Naive thymus-derived CD4-positive, alpha-beta T cell (primary cell): ENCODE results near the gene SERINC5. TPM values are rescaled to one million over a fixed set of nuclear protein-coding genes. Genes with fewer than 3 reads are reported as not detected.
A peak's percentile ranks its signal among the peaks of the same experiment; 100 is the strongest.

Experiments
- ATAC-seq: fragments of 150-1000 bp; cut with Tn5 transposase; 2 replicates; pipeline ENCODE4 v1.10.0; 2021; ENCODE audit warnings: mild to moderate bottlenecking, moderate library complexity
- CTCF ChIA-PET: fragments of 350-600 bp; sonication (Branson Sonifier 250); formaldehyde crosslinking; loops from one replicate; lab custom pipeline; 2021; ENCODE audit warnings: antibody characterized with exemption; lab: Charles Lee
- POLR2A ChIA-PET: fragments of 350-600 bp; sonication (Branson Sonifier 250); formaldehyde crosslinking; loops from one replicate; lab custom pipeline; 2021; ENCODE audit warnings: antibody characterized with exemption, inconsistent platforms; lab: Charles Lee
- DNase-seq, 9 donors: peaks; one replicate each; pipeline versions ENCODE4 v3.0.0 to v3.0.0-alpha.2; 2020 to 2022; ENCODE audit warnings: mixed read lengths in 1 of 9
- H3K27ac ChIP-seq: one replicate; pipeline ENCODE4 v1.7.0; 2013; ENCODE audit warnings: mild to moderate bottlenecking, low read depth, low read length, moderate library complexity
- H3K27me3 ChIP-seq, 2 donors: one replicate each; pipeline ENCODE4 v1.7.0; 2013; ENCODE audit warnings: low read length in 2 of 2, mild to moderate bottlenecking in 2 of 2, moderate library complexity in 2 of 2; ENCODE audit not compliant: control insufficient read depth in 2 of 2, insufficient read depth in 2 of 2
- H3K36me3 ChIP-seq, 3 experiments: 1 replicate in 2 of 3; 2 replicates in 1 of 3; pipeline ENCODE4 v1.7.0; 2013; ENCODE audit warnings: low read length in 3 of 3, mild to moderate bottlenecking in 3 of 3, moderate library complexity in 1 of 3; ENCODE audit not compliant: insufficient read depth in 3 of 3, control insufficient read depth in 2 of 3
- H3K4me1 ChIP-seq, 2 donors: one replicate each; pipeline ENCODE4 v1.7.0; 2013; ENCODE audit warnings: low read length in 2 of 2, mild to moderate bottlenecking in 2 of 2, moderate library complexity in 1 of 2; ENCODE audit not compliant: control insufficient read depth in 2 of 2, insufficient read depth in 2 of 2
- H3K4me3 ChIP-seq: 2 replicates; pipeline ENCODE4 v1.7.0; 2013; ENCODE audit warnings: mild to moderate bottlenecking, low read length
- H3K9me3 ChIP-seq, 3 experiments: 1 replicate in 2 of 3; 2 replicates in 1 of 3; pipeline ENCODE4 v1.7.0; 2013; ENCODE audit warnings: low read length in 3 of 3; ENCODE audit not compliant: control insufficient read depth in 2 of 3
- H3K27ac Mint-ChIP-seq, 9 donors: one replicate each; pipeline ENCODE4 v1.8.0; 2020 to 2022; ENCODE audit warnings: mixed read lengths in 9 of 9, mild to moderate bottlenecking in 8 of 9, moderate library complexity in 5 of 9, inconsistent platforms in 2 of 9
- H3K27me3 Mint-ChIP-seq, 5 donors: one replicate each; pipeline ENCODE4 v1.8.0; 2021 to 2022; ENCODE audit warnings: mixed read lengths in 5 of 5, mild to moderate bottlenecking in 1 of 5
- H3K36me3 Mint-ChIP-seq, 5 donors: one replicate each; pipeline ENCODE4 v1.8.0; 2020 to 2022; ENCODE audit warnings: mixed read lengths in 5 of 5, mild to moderate bottlenecking in 3 of 5, inconsistent platforms in 1 of 5
- H3K4me1 Mint-ChIP-seq, 7 donors: one replicate each; pipeline ENCODE4 v1.8.0; 2020 to 2022; ENCODE audit warnings: mixed read lengths in 7 of 7, mild to moderate bottlenecking in 3 of 7, inconsistent platforms in 1 of 7
- H3K4me3 Mint-ChIP-seq, 10 donors: one replicate each; pipeline ENCODE4 v1.8.0; 2020 to 2022; ENCODE audit warnings: mild to moderate bottlenecking in 10 of 10, mixed read lengths in 10 of 10, moderate library complexity in 6 of 10, inconsistent platforms in 2 of 10
- H3K9me3 Mint-ChIP-seq, 11 donors: one replicate each; pipeline ENCODE4 v1.8.0; 2020 to 2022; ENCODE audit warnings: mixed read lengths in 11 of 11, mild to moderate bottlenecking in 4 of 11, inconsistent platforms in 1 of 11, moderate library complexity in 1 of 11
- intact Hi-C, 2 donors: fragments of 100-400 bp; cut with micrococcal nuclease; formaldehyde crosslinking; loops; one replicate each; pipeline ENCODE4 v1.15.1; 2023
- polyA plus RNA-seq, 2 donors: library from polyadenylated mRNA; unstranded; fragments of 300-500 nt; fragmentation: Illumina TruSeq; gene quantifications; one replicate each; pipeline ENCODE4 v1.2.3, GENCODE V29; 2021
- total RNA-seq, 6 experiments: library from RNA in 5 of 6; stranded (reverse) in 5 of 6; gene quantifications; 1 replicate in 5 of 6; 2 replicates in 1 of 6; pipeline ENCODE4 v1.2.3 and lab custom pipeline; 2021 to 2026

The SERINC5 gene
- total and polyA plus RNA-seq, 7 experiments from 2014 or later, result 34.3 to 164 (median 101) TPM

DNA sequence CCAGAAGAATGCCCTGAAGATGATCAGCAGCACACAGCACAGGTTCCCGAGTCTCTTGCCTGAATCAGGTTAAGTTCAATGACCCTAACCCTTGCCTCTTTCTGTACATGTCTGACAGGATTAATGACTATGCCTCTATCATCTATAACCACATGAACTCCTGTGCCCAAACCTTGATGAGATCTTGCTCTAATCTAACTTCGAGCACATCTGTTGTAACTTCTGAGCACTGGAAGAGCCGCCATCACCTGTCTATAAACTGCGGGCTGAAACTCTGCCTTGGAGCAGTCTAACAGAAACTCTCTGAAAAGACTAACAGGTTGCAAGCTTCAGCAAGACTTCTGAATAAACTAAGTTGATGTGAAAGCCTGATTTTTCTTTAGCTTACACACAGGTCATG lies 44.5 kb downstream of the SERINC5 start:
- CTCF ChIA-PET, result interaction anchor here (1.1 to 1.3 kb wide), 2 partner anchors 43 to 119 kb away, joined by 3 to 9 read pairs; no protein-coding TSS in a partner anchor
- H3K36me3 Mint-ChIP-seq, result peaks cover 12 to 50% (median 24%) of the 10 kb centered on the region in 5 donors

DNA sequence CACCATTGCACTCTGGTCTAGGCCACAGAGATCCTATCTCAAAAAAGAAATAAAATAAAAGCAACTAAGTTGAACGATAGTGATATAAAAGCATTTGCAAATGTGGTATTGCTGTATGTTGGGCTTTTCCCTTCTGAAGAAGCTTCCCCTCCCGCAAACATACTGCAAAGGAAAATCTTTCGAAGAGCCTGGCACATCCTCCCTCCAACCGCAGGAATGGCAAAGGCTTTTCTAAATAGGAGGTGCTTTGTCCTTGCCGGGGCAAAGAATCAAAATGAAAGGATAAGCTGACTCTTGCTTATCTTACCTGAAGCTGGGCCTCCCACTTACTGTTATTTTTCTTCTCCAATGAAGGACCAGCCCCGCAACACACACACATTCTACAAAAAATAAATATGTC lies 45.8 kb downstream of the SERINC5 start:
- H3K27ac ChIP-seq, result peak overlapping the region; percentile 56
- ChIA-PET CTCF (interaction anchor here (0.5 to 1.1 kb wide), 4 partner anchors 15 to 687 kb away, joined by 3 to 6 read pairs (median 4); no protein-coding TSS in a partner anchor), POLR2A (interaction anchor here (0.9 to 5.6 kb wide), 8 partner anchors 8 to 74 kb away, joined by 3 to 57 read pairs (median 3); no protein-coding TSS in a partner anchor)
- H3K27me3 ChIP-seq, result no peaks in the 10 kb centered on the region
- peak overlapping the region; percentile 54 to 85 (median 74) for H3K4me3 Mint-ChIP-seq
- H3K9me3 Mint-ChIP-seq, result peaks cover 0 to under 1% (median 0%) of the 10 kb centered on the region in 11 donors
- no peaks in the 10 kb centered on the region for H3K27me3 Mint-ChIP-seq
- intact Hi-C loops, result loop anchor here in 1 of 2 donors (2.0 kb wide), 1 partner anchor 17 kb away; no protein-coding TSS in a partner anchor
- no peaks in the 10 kb centered on the region for H3K9me3 ChIP-seq
- H3K36me3 ChIP-seq, result no peaks in the 10 kb centered on the region
- DNase-seq (peak in 1 of 9 donors; percentile 60), ATAC-seq (no peak)
- H3K4me1 Mint-ChIP-seq, result peaks cover 46 to 100% (median 97%) of the 10 kb centered on the region in 7 donors
- peaks cover under 1 to 45% (median 11%) of the 10 kb centered on the region in 5 donors for H3K36me3 Mint-ChIP-seq
- no peak overlapping the region for H3K4me3 ChIP-seq
- peaks cover 28 to 93% of the 10 kb centered on the region in 2 donors for H3K4me1 ChIP-seq
- H3K27ac Mint-ChIP-seq, result peak overlapping the region in 8 of 9 donors; percentile 77 to 99 (median 94)

More for the DNA sequence above, 44.5 kb downstream of the SERINC5 start:
- H3K4me1 ChIP-seq, result peaks cover 32 to 93% of the 10 kb centered on the region in 2 donors
- ATAC-seq, result no peak
- intact Hi-C loops, result loop anchor here in 1 of 2 donors (1.0 to 2.0 kb wide), 2 partner anchors 8 to 15 kb away; no protein-coding TSS in a partner anchor
- Mint-ChIP-seq H3K27me3 (no peaks in the 10 kb centered on the region), H3K4me1 (peaks cover 47 to 100% (median 97%) of the 10 kb centered on the region in 7 donors), H3K27ac (peak overlapping the region; percentile 44 to 99 (median 93)), H3K9me3 (peaks cover 0 to 5% (median 0%) of the 10 kb centered on the region in 11 donors), H3K4me3 (peak overlapping the region; percentile 8 to 85 (median 74))
- no peak overlapping the region for H3K4me3 ChIP-seq
- H3K27me3 ChIP-seq, result no peaks in the 10 kb centered on the region
- peak overlapping the region; percentile 56 for H3K27ac ChIP-seq
- no peak for DNase-seq
- peaks cover 0 to 4% (median 0%) of the 10 kb centered on the region in 3 experiments for H3K36me3 ChIP-seq
- no peaks in the 10 kb centered on the region for H3K9me3 ChIP-seq
- POLR2A ChIA-PET, result interaction anchor here (0.6 to 5.6 kb wide), 8 partner anchors 18 to 108 kb away, joined by 3 to 57 read pairs (median 4); partner anchors contain the start of gene SERINC5

GRCh38 chr5:80208381-80208780 lies 47.5 kb downstream of the SERINC5 start:
- ATAC-seq (no peak), DNase-seq (no peak)
- Mint-ChIP-seq H3K4me1 (peaks cover 53 to 100% (median 96%) of the 10 kb centered on the region in 7 donors), H3K36me3 (peaks cover 0 to 46% (median 9%) of the 10 kb centered on the region in 5 donors), H3K27me3 (no peaks in the 10 kb centered on the region), H3K27ac (peak overlapping the region in 8 of 9 donors; percentile 3 to 99 (median 92)), H3K9me3 (no peaks in the 10 kb centered on the region), H3K4me3 (peak overlapping the region in 8 of 10 donors; percentile 1 to 82 (median 56))
- Histone ChIP-seq H3K9me3 (no peaks in the 10 kb centered on the region), H3K27ac (peak overlapping the region; percentile 37), H3K4me3 (no peak overlapping the region), H3K4me1 (peaks cover 25 to 92% of the 10 kb centered on the region in 2 donors), H3K27me3 (no peaks in the 10 kb centered on the region), H3K36me3 (peaks cover 0 to 4% (median 0%) of the 10 kb centered on the region in 3 experiments)
- intact Hi-C loops, result no loop called here
- ChIA-PET POLR2A (interaction anchor here (0.9 to 6.9 kb wide), 5 partner anchors 10 to 54 kb away, joined by 3 to 82 read pairs (median 4); no protein-coding TSS in a partner anchor), CTCF (interaction anchor here (0.9 kb wide), 1 partner anchor 116 kb away, joined by 3 read pairs; no protein-coding TSS in a partner anchor)

- no peaks in the 10 kb centered on the region for H3K27me3 ChIP-seq
- peaks cover 0 to 5% (median 0%) of the 10 kb centered on the region in 3 experiments for H3K36me3 ChIP-seq
- no peaks in the 10 kb centered on the region for H3K9me3 ChIP-seq
- ChIA-PET POLR2A (interaction anchor here (0.6 to 6.9 kb wide), 10 partner anchors 9 to 54 kb away, joined by 3 to 82 read pairs (median 3); no protein-coding TSS in a partner anchor), CTCF (interaction anchor here (0.6 kb wide), 2 partner anchors 15 to 71 kb away, joined by 3 read pairs; no protein-coding TSS in a partner anchor)
- ATAC-seq (no peak), DNase-seq (no peak)
- Mint-ChIP-seq H3K4me3 (peak overlapping the region in 5 of 10 donors; percentile 34 to 80 (median 49)), H3K4me1 (peaks cover 52 to 100% (median 95%) of the 10 kb centered on the region in 7 donors), H3K9me3 (no peaks in the 10 kb centered on the region), H3K36me3 (peaks cover under 1 to 44% (median 10%) of the 10 kb centered on the region in 5 donors), H3K27ac (peak overlapping the region in 8 of 9 donors; percentile 56 to 99 (median 80)), H3K27me3 (no peaks in the 10 kb centered on the region)
- intact Hi-C loops, result no loop called here
- H3K4me1 ChIP-seq, result peaks cover 23 to 88% of the 10 kb centered on the region in 2 donors
- no peak overlapping the region for H3K4me3 ChIP-seq
- peak overlapping the region; percentile 37 for H3K27ac ChIP-seq
Observed at GRCh38 chr5:80207832-80208231, 48.0 kb downstream of the SERINC5 start.

DNA sequence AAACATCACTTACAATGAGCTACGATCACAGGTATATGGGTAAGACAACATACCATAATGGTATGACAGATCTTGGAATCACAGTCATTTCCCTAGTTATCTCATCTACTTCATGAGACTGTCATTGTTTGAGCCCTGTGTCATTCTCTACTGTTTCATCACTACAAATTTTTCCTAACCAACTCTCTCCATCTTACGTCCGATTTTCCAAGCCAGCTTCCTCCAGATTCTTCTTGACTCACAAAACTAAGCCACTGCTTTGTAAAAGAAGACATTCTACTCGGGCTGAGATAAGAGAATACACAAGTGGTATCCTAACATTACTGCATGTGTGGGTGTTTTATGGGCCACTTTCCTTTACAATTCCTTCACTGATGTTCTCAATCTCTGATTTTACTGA lies 49.6 kb downstream of the SERINC5 start:
- no peak overlapping the region for H3K4me3 ChIP-seq
- Mint-ChIP-seq H3K27ac (peak overlapping the region; percentile 40 to 99 (median 90)), H3K9me3 (no peaks in the 10 kb centered on the region)

DNA sequence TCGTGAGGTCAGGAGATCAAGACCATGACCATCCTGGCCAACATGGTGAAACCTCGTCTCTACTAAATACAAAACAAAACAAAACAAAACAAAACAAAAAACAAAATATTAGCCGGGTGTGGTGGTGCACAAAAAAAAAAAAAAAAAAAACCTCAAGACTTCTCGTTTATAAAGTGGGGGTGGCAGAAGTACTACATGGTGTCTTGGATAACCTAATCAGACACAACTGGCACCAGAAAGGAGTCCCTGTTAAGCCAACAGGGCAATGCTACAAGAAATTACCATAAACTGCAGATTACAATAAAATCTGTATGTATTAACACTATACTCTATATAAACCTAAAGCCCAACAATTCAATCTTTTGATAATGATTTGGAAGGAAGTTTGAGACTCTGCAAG lies 50.0 kb downstream of the SERINC5 start:
- Histone ChIP-seq H3K4me1 (peaks cover 13 to 82% of the 10 kb centered on the region in 2 donors), H3K36me3 (peaks cover 0 to 24% (median 5%) of the 10 kb centered on the region in 3 experiments), H3K27ac (peak overlapping the region; percentile 54), H3K4me3 (no peak overlapping the region), H3K27me3 (no peaks in the 10 kb centered on the region), H3K9me3 (no peaks in the 10 kb centered on the region)
- H3K36me3 Mint-ChIP-seq, result peaks cover 13 to 44% (median 24%) of the 10 kb centered on the region in 5 donors
- CTCF ChIA-PET, result interaction anchor here (0.5 to 3.6 kb wide), 15 partner anchors 9 to 114 kb away, joined by 3 to 26 read pairs (median 10); partner anchors contain the start of gene SERINC5
- peak overlapping the region in 9 of 10 donors; percentile 44 to 80 (median 73) for H3K4me3 Mint-ChIP-seq
- intact Hi-C loops, result loop anchor here in 1 of 2 donors (1.0 to 2.0 kb wide), 5 partner anchors 13 to 114 kb away; no protein-coding TSS in a partner anchor
- H3K27ac Mint-ChIP-seq, result peak overlapping the region in 8 of 9 donors; percentile 77 to 99 (median 92)
- no peaks in the 10 kb centered on the region for H3K27me3 Mint-ChIP-seq
- ATAC-seq, result no peak
- no peaks in the 10 kb centered on the region for H3K9me3 Mint-ChIP-seq
- no peak for DNase-seq
- H3K4me1 Mint-ChIP-seq, result peaks cover 51 to 100% (median 94%) of the 10 kb centered on the region in 7 donors
- POLR2A ChIA-PET, result interaction anchor here (0.7 to 6.9 kb wide), 16 partner anchors 8 to 114 kb away, joined by 3 to 82 read pairs (median 5); no protein-coding TSS in a partner anchor

More for the DNA sequence above, 49.6 kb downstream of the SERINC5 start:
- peak overlapping the region in 9 of 10 donors; percentile 44 to 80 (median 70) for H3K4me3 Mint-ChIP-seq
- peaks cover 55 to 100% (median 95%) of the 10 kb centered on the region in 7 donors for H3K4me1 Mint-ChIP-seq
- Histone ChIP-seq H3K36me3 (peaks cover 0 to 20% (median 5%) of the 10 kb centered on the region in 3 experiments), H3K27me3 (no peaks in the 10 kb centered on the region), H3K27ac (peak overlapping the region; percentile 54), H3K9me3 (no peaks in the 10 kb centered on the region), H3K4me1 (peaks cover 17 to 84% of the 10 kb centered on the region in 2 donors)
- peaks cover 13 to 47% (median 22%) of the 10 kb centered on the region in 5 donors for H3K36me3 Mint-ChIP-seq
- no peaks in the 10 kb centered on the region for H3K27me3 Mint-ChIP-seq
- CTCF ChIA-PET, result interaction anchor here (0.5 to 3.6 kb wide), 7 partner anchors 14 to 115 kb away, joined by 3 to 26 read pairs (median 12); partner anchors contain the start of gene SERINC5
- ATAC-seq, result no peak
- DNase-seq, result no peak
- intact Hi-C loops, result no loop called here
- POLR2A ChIA-PET, result interaction anchor here (1.1 to 6.9 kb wide), 8 partner anchors 10 to 50 kb away, joined by 3 to 82 read pairs (median 10); partner anchors contain the start of gene SERINC5
